Smooth muscle cell (in vitro differentiated cells): ENCODE data around the gene TMEM213. TPM values are rescaled to one million over a fixed set of nuclear protein-coding genes. Genes with fewer than 3 reads are reported as not detected.
"Not testable (repeated sequence)": the region's sequence is repeated elsewhere in the genome, so short reads cannot be mapped to it uniquely, and the experiment has no call there.

ENCODE experiments used
- DNase-seq: peaks from one replicate; lab custom pipeline; 2025; ENCODE audit not compliant: unreplicated experiment; lab: John Stamatoyannopoulos, UW
- H2AFZ ChIP-seq: fragments of 200-600 bp; sonication (generic); 2 replicates; pipeline ENCODE4 v1.6.0; 2016; ENCODE audit warnings: antibody characterized with exemption, low read depth, mild to moderate bottlenecking
- H3F3A ChIP-seq: fragments of 200-600 bp; sonication (generic); 2 replicates; pipeline ENCODE4 v1.6.0; 2017; ENCODE audit warnings: antibody characterized with exemption, low read depth
- H3K27ac ChIP-seq: fragments of 200-600 bp; sonication (generic); 2 replicates; pipeline ENCODE4 v1.5.1; 2016; ENCODE audit warnings: low read depth, mild to moderate bottlenecking
- H3K27me3 ChIP-seq: fragments of 200-600 bp; sonication (generic); 2 replicates; pipeline ENCODE4 v1.6.1; 2016; ENCODE audit warnings: low read depth, mild to moderate bottlenecking
- H3K36me3 ChIP-seq: fragments of 200-600 bp; sonication (generic); 2 replicates; pipeline ENCODE4 v1.5.1; 2016; ENCODE audit warnings: low read depth
- H3K4me1 ChIP-seq: fragments of 200-600 bp; sonication (generic); 2 replicates; pipeline ENCODE4 v1.5.1; 2016; ENCODE audit warnings: low read depth
- H3K4me2 ChIP-seq: fragments of 200-600 bp; sonication (generic); 2 replicates; pipeline ENCODE4 v1.6.0; 2016; ENCODE audit warnings: mild to moderate bottlenecking
- H3K4me3 ChIP-seq: fragments of 200-600 bp; sonication (generic); 2 replicates; pipeline ENCODE4 v1.5.1; 2016; ENCODE audit warnings: mild to moderate bottlenecking
- H3K79me2 ChIP-seq: fragments of 200-600 bp; sonication (generic); 2 replicates; pipeline ENCODE4 v1.6.0; 2016; ENCODE audit warnings: low read depth, mild to moderate bottlenecking
- H3K9ac ChIP-seq: fragments of 200-600 bp; sonication (generic); 2 replicates; pipeline ENCODE4 v1.6.0; 2016; ENCODE audit warnings: low read depth
- H3K9me3 ChIP-seq: fragments of 200-600 bp; sonication (generic); replicated peaks from 2 replicates; pipeline ENCODE4 v1.5.1; 2016; ENCODE audit warnings: low read depth
- H4K20me1 ChIP-seq: fragments of 200-600 bp; sonication (generic); 2 replicates; pipeline ENCODE4 v1.6.0; 2016; ENCODE audit warnings: low read depth
- WGBS: methylation state at CpG from one replicate; pipeline ENCODE4 v1.1.7; 2016; ENCODE audit warnings: low lambda C conversion rate; 5-methylcytosine and 5-hydroxymethylcytosine counted together
- polyA plus RNA-seq: library from polyadenylated mRNA; unstranded; fragments of >200 nt; fragmentation: Nextera tagmentation; extraction: Ambion mirVana; gene quantifications from 2 replicates; pipeline ENCODE4 v1.2.1, GENCODE V29; 2016
- total RNA-seq: library from RNA; depleted of rRNA; stranded (reverse); fragments of >200 nt; gene quantifications from 2 replicates; pipeline ENCODE4 v1.2.3, GENCODE V29; 2014
- TF ChIP-seq, protein P1 (sequence below): fragments of 200-600 bp; sonication (generic); IDR thresholded peaks from 2 replicates; pipeline ENCODE4 v1.5.1; 2017; ENCODE audit warnings: borderline replicate concordance, mild to moderate bottlenecking, antibody characterized with exemption; ENCODE audit not compliant: insufficient read depth, poor library complexity, severe bottlenecking

The TMEM213 gene
- total and polyA plus RNA-seq, 2 experiments from 2014 or later = not detected

DNA sequence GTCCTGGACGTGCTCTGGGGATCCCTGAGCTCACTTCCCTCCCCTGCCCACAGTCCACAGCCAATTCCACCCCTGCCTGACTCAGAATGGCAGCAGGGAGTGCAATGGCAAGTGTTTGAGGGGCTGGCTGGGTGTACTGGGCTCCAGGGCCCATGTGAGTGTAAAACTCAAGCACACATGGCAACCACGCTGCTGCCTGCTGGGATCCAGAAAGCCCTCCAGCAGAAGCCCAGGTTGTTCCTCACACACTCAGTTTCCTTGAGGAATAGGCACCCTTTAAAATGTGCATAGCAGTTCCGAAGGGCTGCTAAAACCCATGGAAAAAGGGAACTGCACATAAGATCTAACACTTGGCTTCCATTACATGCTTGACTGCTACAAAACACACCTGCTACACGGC lies 11.6 kb downstream of the TMEM213 start:
- 91% methylated on average over 4 of the region's 4 CpGs for WGBS
- Histone ChIP-seq H3F3A (no peaks in the 10 kb centered on the region), H4K20me1 (no peaks in the 10 kb centered on the region)

DNA sequence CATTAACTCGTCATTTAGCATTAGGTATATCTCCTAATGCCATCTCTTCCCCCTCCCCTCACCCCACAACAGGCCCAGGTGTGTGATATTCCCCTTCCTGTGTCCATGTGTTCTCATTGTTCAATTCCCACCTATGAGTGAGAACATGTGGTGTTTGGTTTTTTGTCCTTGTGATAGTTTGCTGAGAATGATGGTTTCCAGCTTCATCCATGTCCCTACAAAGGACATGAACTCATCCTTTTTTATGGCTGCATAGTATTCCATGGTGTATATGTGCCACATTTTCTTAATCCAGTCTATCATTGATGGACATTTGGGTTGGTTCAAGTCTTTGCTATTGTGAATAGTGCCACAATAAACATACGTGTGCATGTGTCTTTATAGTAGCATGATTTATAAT lies 13.5 kb downstream of the TMEM213 start:
- not testable (repeated sequence) for H3K9ac ChIP-seq, H3K9me3 ChIP-seq, H3K27me3 ChIP-seq, H2AFZ ChIP-seq, H3F3A ChIP-seq, H3K4me1 ChIP-seq, H3K36me3 ChIP-seq, H4K20me1 ChIP-seq, H3K79me2 ChIP-seq, H3K4me3 ChIP-seq, H3K4me2 ChIP-seq, DNase-seq, H3K27ac ChIP-seq
- 85% methylated on average over 2 of the region's 2 CpGs for WGBS

More for the DNA sequence above, 11.6 kb downstream of the TMEM213 start:
- Histone ChIP-seq H3K27me3 (no peaks in the 10 kb centered on the region), H3K4me2 (no peak overlapping the region), H3K27ac (no peak overlapping the region), H3K4me1 (no peaks in the 10 kb centered on the region), H2AFZ (no peak overlapping the region), H3K4me3 (no peak overlapping the region), H3K9me3 (no peaks in the 10 kb centered on the region), H3K9ac (no peak overlapping the region), H3K79me2 (no peaks in the 10 kb centered on the region), H3K36me3 (no peaks in the 10 kb centered on the region)
- TF ChIP-seq, protein P1, sequence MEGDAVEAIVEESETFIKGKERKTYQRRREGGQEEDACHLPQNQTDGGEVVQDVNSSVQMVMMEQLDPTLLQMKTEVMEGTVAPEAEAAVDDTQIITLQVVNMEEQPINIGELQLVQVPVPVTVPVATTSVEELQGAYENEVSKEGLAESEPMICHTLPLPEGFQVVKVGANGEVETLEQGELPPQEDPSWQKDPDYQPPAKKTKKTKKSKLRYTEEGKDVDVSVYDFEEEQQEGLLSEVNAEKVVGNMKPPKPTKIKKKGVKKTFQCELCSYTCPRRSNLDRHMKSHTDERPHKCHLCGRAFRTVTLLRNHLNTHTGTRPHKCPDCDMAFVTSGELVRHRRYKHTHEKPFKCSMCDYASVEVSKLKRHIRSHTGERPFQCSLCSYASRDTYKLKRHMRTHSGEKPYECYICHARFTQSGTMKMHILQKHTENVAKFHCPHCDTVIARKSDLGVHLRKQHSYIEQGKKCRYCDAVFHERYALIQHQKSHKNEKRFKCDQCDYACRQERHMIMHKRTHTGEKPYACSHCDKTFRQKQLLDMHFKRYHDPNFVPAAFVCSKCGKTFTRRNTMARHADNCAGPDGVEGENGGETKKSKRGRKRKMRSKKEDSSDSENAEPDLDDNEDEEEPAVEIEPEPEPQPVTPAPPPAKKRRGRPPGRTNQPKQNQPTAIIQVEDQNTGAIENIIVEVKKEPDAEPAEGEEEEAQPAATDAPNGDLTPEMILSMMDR = no peak
- DNase-seq = no peak

DNA sequence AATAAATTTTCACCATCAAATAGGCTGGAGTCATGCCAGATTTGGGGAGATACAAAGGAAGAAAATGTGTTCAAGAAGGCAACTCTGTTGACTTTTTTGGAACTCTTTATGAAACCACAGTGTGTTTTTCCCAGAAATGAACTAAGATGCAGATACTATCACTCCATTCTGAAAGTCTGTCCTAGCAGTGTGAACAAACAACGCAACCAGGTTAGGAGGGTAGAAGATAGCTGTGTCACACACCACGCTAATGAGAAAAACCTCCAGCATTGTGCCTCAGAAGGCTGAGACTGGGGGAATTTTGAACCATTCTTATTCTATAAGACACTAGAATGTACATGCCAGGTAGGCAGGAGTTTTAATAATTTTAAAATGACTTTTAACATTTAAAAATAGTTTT lies 16.2 kb downstream of the TMEM213 start:
- H3K4me3 ChIP-seq = no peak overlapping the region
- no peaks in the 10 kb centered on the region for H3K79me2 ChIP-seq
- no peaks in the 10 kb centered on the region for H3K27me3 ChIP-seq
- TF ChIP-seq, protein P1 = no peak
- no peaks in the 10 kb centered on the region for H3K36me3 ChIP-seq
- no peak overlapping the region for H3K9ac ChIP-seq
- H4K20me1 ChIP-seq = no peaks in the 10 kb centered on the region
- H3K4me1 ChIP-seq = no peaks in the 10 kb centered on the region
- H3F3A ChIP-seq = no peaks in the 10 kb centered on the region
- no peak overlapping the region for H3K4me2 ChIP-seq
- no peak for DNase-seq
- H3K9me3 ChIP-seq = no peaks in the 10 kb centered on the region
- H3K27ac ChIP-seq = no peak overlapping the region
- H2AFZ ChIP-seq = no peak overlapping the region
- 84% methylated on average over 2 of the region's 2 CpGs for WGBS

DNA sequence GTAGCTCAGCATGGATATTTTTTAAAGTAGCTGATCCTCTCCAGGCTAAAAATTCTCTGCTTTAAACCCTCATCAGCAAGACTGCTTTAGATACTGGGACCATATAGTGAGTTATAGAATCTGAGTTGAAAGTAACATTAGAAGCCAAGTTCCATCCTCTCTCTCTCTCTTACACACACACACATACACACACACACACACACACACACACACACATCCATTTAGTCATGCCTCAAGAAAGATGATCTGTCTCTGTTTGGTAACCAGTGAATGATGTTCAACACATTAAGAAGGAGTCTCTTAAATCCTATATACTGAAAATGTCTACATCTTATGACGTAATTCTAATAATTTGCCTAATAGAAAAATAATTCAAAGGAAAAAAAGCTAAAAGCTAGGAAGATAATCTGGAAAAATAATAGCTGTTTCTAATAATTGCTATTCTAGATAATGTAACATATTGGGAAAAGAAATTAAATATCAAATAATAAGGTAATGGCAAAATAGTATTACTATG lies 17.1 kb downstream of the TMEM213 start:
- H2AFZ ChIP-seq = no peak overlapping the region
- H4K20me1 ChIP-seq = no peaks in the 10 kb centered on the region
- no peaks in the 10 kb centered on the region for H3K36me3 ChIP-seq
- no peak for DNase-seq
- H3K9me3 ChIP-seq = no peaks in the 10 kb centered on the region
- no peak overlapping the region for H3K4me3 ChIP-seq
- TF ChIP-seq, protein P1 = no peak
- 80% methylated on average over 1 of the region's 1 CpG for WGBS
- no peaks in the 10 kb centered on the region for H3F3A ChIP-seq
- H3K4me1 ChIP-seq = no peaks in the 10 kb centered on the region
- no peak overlapping the region for H3K27ac ChIP-seq
- H3K9ac ChIP-seq = no peak overlapping the region
- H3K79me2 ChIP-seq = no peaks in the 10 kb centered on the region
- no peak overlapping the region for H3K4me2 ChIP-seq
- H3K27me3 ChIP-seq = no peaks in the 10 kb centered on the region
